Astrocyte (in vitro differentiated cells and primary cell): Measurements from ENCODE around the gene ANKRD18B. TPM values are rescaled to one million over a fixed set of nuclear protein-coding genes. Genes with fewer than 3 reads are reported as not detected.
"Not testable (repeated sequence)": the region's sequence is repeated elsewhere in the genome, so short reads cannot be mapped to it uniquely, and the experiment has no call there.

Experiments used
- DNase-seq: peaks from one replicate; pipeline ENCODE4 v3.0.0-alpha.2; 2010; ENCODE audit warnings: low read depth
- FAIRE-seq: peaks from 2 replicates; lab custom pipeline; 2011; peaks lifted over from hg19 to GRCh38; lab: Jason Lieb, UNC
- H2AFZ ChIP-seq: 2 replicates; pipeline ENCODE4 v1.6.0; 2012; ENCODE audit warnings: low read depth, low read length, inconsistent platforms
- H3K27ac ChIP-seq: 2 replicates; pipeline ENCODE4 v1.5.1; 2011; ENCODE audit warnings: low read depth, low read length, inconsistent platforms
- H3K27me3 ChIP-seq: 2 replicates; pipeline ENCODE4 v1.6.0; 2011; ENCODE audit warnings: low read length, inconsistent platforms; ENCODE audit not compliant: insufficient read depth
- H3K36me3 ChIP-seq: 2 replicates; pipeline ENCODE4 v1.5.1; 2011; ENCODE audit warnings: low read length, inconsistent platforms; ENCODE audit not compliant: insufficient read depth
- H3K4me1 ChIP-seq: 2 replicates; pipeline ENCODE4 v1.5.1; 2011; ENCODE audit warnings: low read length, inconsistent platforms; ENCODE audit not compliant: insufficient read depth
- H3K4me2 ChIP-seq: 2 replicates; pipeline ENCODE4 v1.6.0; 2012; ENCODE audit warnings: low read length, inconsistent platforms
- H3K4me3 ChIP-seq: 2 replicates; pipeline ENCODE4 v1.5.1; 2011; ENCODE audit warnings: low read depth, mild to moderate bottlenecking, low read length, inconsistent platforms; ENCODE audit not compliant: insufficient read depth
- H3K79me2 ChIP-seq: 2 replicates; pipeline ENCODE4 v1.6.0; 2012; ENCODE audit warnings: mild to moderate bottlenecking, low read length, inconsistent platforms; ENCODE audit not compliant: insufficient read depth
- H3K9ac ChIP-seq: 2 replicates; pipeline ENCODE4 v1.6.0; 2012; ENCODE audit warnings: mild to moderate bottlenecking, low read length, inconsistent platforms
- H3K9me3 ChIP-seq: 2 replicates; pipeline ENCODE4 v1.5.1; 2012; ENCODE audit warnings: low read depth, mild to moderate bottlenecking, low read length, inconsistent platforms; ENCODE audit not compliant: insufficient read depth
- H4K20me1 ChIP-seq: 2 replicates; pipeline ENCODE4 v1.6.0; 2012; ENCODE audit warnings: low read length, inconsistent platforms; ENCODE audit not compliant: insufficient read depth
- H3K27ac Mint-ChIP-seq: one replicate; pipeline ENCODE4 v1.8.0; 2021; ENCODE audit warnings: mild to moderate bottlenecking, mixed read lengths; ENCODE audit not compliant: unreplicated experiment
- H3K27me3 Mint-ChIP-seq: one replicate; pipeline ENCODE4 v1.8.0; 2021; ENCODE audit warnings: low read depth, mixed read lengths; ENCODE audit not compliant: unreplicated experiment
- H3K36me3 Mint-ChIP-seq: one replicate; pipeline ENCODE4 v1.8.0; 2021; ENCODE audit warnings: low read depth, mixed read lengths; ENCODE audit not compliant: unreplicated experiment
- H3K4me1 Mint-ChIP-seq: one replicate; pipeline ENCODE4 v1.8.0; 2021; ENCODE audit warnings: low read depth, mixed read lengths; ENCODE audit not compliant: unreplicated experiment
- H3K4me3 Mint-ChIP-seq: one replicate; pipeline ENCODE4 v1.8.0; 2021; ENCODE audit warnings: mild to moderate bottlenecking, moderate library complexity, mixed read lengths; ENCODE audit not compliant: unreplicated experiment
- H3K9me3 Mint-ChIP-seq: one replicate; pipeline ENCODE4 v1.8.0; 2021; ENCODE audit warnings: mild to moderate bottlenecking, mixed read lengths; ENCODE audit not compliant: unreplicated experiment
- EZH2 ChIP-seq: IDR thresholded peaks from 2 replicates; pipeline ENCODE4 v1.6.1; 2012; ENCODE audit warnings: mild to moderate bottlenecking, low read length, inconsistent platforms; ENCODE audit not compliant: insufficient read depth
- total RNA-seq: library from RNA; stranded (reverse); gene quantifications from 2 replicates; pipeline ENCODE4 v1.2.1, GENCODE V29; 2021
- TF ChIP-seq, protein P1 (sequence below): IDR thresholded peaks from 2 replicates; pipeline ENCODE4 v1.5.1; 2011; ENCODE audit warnings: low read depth, mild to moderate bottlenecking, inconsistent platforms, low read length, moderate library complexity; ENCODE audit not compliant: insufficient read depth

Gene ANKRD18B
- total RNA-seq, 1 donor from 2014 or later = 6.3 TPM

DNA sequence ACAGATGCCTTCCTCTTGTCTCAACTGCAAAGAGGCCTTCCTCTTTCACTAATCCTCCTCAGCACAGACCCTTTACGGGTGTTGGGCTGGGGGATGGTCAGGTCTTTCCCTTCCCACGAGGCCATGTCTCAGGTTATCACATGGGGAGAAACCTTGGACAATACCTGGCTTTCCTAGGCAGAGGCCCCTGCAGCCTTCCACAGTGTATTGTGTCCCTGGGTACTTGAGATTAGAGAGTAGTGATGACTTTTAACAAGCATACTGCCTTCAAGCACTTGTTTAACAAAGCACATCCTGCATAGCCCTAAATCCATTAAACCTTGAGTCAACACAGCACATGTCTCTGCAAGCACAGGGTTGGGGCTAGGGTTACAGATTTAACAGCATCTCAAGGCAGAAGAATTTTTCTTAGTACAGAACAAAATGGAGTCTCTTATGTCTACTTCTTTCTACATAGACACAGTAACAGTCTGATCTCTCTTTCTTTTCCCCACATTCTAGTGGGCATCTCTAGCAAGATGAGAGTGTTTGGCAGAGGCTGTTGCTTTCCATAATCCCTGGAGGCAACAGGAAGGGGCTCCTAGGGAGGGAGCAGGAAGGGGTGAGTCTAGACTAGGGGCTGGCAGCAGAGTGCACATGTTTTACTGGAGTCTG, 8.6 kb upstream of the ANKRD18B start:
- H3K79me2 ChIP-seq, H3K27me3 ChIP-seq, H3K27me3 Mint-ChIP-seq, H3K27ac ChIP-seq, H3K9me3 ChIP-seq, H3K4me2 ChIP-seq, H3K36me3 ChIP-seq, H3K9me3 Mint-ChIP-seq, H3K4me3 ChIP-seq, H4K20me1 ChIP-seq, H2AFZ ChIP-seq, H3K4me1 ChIP-seq, H3K9ac ChIP-seq, FAIRE-seq, H3K27ac Mint-ChIP-seq, H3K36me3 Mint-ChIP-seq, DNase-seq, H3K4me3 Mint-ChIP-seq: not testable (repeated sequence)
- peaks cover 14% of the 10 kb centered on the region for H3K4me1 Mint-ChIP-seq

GRCh38 chr9:33516397-33516796, 7.7 kb upstream of the ANKRD18B start:
- H4K20me1 ChIP-seq, H3K4me3 ChIP-seq, H3K27ac Mint-ChIP-seq, H3K27me3 Mint-ChIP-seq, H3K4me3 Mint-ChIP-seq, H3K36me3 ChIP-seq, H3K4me2 ChIP-seq, H3K36me3 Mint-ChIP-seq, H3K9ac ChIP-seq, H3K27me3 ChIP-seq, H3K27ac ChIP-seq, H3K79me2 ChIP-seq, H2AFZ ChIP-seq, H3K9me3 Mint-ChIP-seq, H3K9me3 ChIP-seq, H3K4me1 ChIP-seq, FAIRE-seq, DNase-seq: not testable (repeated sequence)
- peaks cover 14% of the 10 kb centered on the region for H3K4me1 Mint-ChIP-seq

DNA sequence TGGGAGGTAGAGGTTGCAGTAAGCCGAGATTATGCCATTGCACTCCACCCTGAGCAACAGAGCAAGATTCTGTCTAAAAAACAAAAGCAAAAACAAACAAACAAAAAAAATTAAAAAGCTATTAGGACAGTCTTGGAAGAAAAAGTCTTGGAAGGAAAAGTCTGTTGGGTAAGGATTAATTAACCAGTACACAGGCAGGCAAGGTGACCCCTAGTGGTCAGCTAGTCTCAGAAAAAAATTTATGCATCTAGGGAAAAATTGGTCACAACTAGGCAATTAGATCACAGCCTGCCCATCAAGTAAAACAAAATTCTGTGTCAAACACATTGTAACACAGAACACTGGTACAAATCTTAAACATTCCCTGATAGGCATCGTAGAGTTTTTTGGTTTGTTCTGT, 6.7 kb upstream of the ANKRD18B start:
- Histone ChIP-seq H3K79me2 (no peaks in the 10 kb centered on the region), H3K4me3 (no peak overlapping the region), H3K9me3 (no peaks in the 10 kb centered on the region), H3K4me2 (no peak overlapping the region), H3K27ac (no peak overlapping the region), H3K27me3 (no peaks in the 10 kb centered on the region), H4K20me1 (no peaks in the 10 kb centered on the region), H2AFZ (no peak overlapping the region), H3K9ac (no peak overlapping the region), H3K36me3 (no peaks in the 10 kb centered on the region), H3K4me1 (no peaks in the 10 kb centered on the region)
- Mint-ChIP-seq H3K27me3 (no peaks in the 10 kb centered on the region), H3K4me1 (peaks cover 14% of the 10 kb centered on the region), H3K36me3 (peaks cover 3% of the 10 kb centered on the region), H3K4me3 (no peak overlapping the region), H3K27ac (peak overlapping the region; percentile 58), H3K9me3 (no peaks in the 10 kb centered on the region)
- FAIRE-seq (peak; percentile 67), DNase-seq (peak; percentile 12)
- TF ChIP-seq, protein P1, sequence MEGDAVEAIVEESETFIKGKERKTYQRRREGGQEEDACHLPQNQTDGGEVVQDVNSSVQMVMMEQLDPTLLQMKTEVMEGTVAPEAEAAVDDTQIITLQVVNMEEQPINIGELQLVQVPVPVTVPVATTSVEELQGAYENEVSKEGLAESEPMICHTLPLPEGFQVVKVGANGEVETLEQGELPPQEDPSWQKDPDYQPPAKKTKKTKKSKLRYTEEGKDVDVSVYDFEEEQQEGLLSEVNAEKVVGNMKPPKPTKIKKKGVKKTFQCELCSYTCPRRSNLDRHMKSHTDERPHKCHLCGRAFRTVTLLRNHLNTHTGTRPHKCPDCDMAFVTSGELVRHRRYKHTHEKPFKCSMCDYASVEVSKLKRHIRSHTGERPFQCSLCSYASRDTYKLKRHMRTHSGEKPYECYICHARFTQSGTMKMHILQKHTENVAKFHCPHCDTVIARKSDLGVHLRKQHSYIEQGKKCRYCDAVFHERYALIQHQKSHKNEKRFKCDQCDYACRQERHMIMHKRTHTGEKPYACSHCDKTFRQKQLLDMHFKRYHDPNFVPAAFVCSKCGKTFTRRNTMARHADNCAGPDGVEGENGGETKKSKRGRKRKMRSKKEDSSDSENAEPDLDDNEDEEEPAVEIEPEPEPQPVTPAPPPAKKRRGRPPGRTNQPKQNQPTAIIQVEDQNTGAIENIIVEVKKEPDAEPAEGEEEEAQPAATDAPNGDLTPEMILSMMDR = peak; percentile 73
- no peak for TF ChIP-seq EZH2

DNA sequence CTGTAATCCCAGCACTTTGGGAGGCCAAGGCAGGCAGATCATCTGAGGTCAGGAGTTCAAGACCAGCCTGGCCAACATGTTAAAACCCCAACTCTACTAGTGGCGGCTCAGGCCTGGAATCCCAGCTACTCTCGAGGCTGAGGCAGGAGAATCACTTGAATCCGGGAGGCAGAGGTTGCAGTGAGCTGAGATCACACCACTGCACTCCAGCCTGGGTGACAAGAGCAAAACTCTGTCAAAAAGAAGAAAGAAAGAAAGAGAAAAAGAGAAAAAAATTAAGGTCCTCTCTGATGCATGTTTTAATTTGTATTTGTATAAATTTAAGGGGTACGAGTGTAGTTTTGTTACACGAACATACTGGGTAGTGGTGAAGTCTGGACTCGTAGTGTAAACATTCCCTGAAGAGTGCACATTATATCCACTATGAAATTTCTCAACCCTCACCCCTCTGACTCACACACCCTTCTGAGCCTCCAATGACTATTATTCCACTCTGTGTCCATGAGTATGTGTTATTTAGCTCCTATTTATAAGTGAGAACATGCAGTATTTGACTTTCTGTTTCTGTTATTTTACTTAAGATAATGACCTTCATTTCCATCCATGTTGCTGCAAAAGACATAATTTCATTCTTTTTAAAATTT, 6.0 kb upstream of the ANKRD18B start:
- H3K9me3 ChIP-seq, H4K20me1 ChIP-seq, H3K27me3 ChIP-seq, H3K27ac ChIP-seq, H3K4me1 ChIP-seq, FAIRE-seq, H3K9ac ChIP-seq, H3K27me3 Mint-ChIP-seq, H3K4me2 ChIP-seq, H3K4me3 Mint-ChIP-seq, H3K36me3 Mint-ChIP-seq, H3K9me3 Mint-ChIP-seq, H3K36me3 ChIP-seq, H3K79me2 ChIP-seq, H3K4me3 ChIP-seq, H2AFZ ChIP-seq: not testable (repeated sequence)
- Mint-ChIP-seq H3K4me1 (peaks cover 14% of the 10 kb centered on the region), H3K27ac (peak overlapping the region; percentile 58)
- peak; percentile 44 for DNase-seq

GRCh38 chr9:33521861-33522260, 2.2 kb upstream of the ANKRD18B start:
- not testable (repeated sequence) for H3K9me3 ChIP-seq, H4K20me1 ChIP-seq, FAIRE-seq, H3K4me3 ChIP-seq, H3K4me1 ChIP-seq, H3K27ac Mint-ChIP-seq, H3K4me2 ChIP-seq, H3K36me3 Mint-ChIP-seq, H3K27me3 Mint-ChIP-seq, H3K9ac ChIP-seq, H3K27ac ChIP-seq, H3K4me3 Mint-ChIP-seq, H3K27me3 ChIP-seq, H3K36me3 ChIP-seq, H3K4me1 Mint-ChIP-seq, H3K79me2 ChIP-seq, H3K9me3 Mint-ChIP-seq, H2AFZ ChIP-seq, DNase-seq
